ENCODE measurements around the gene ATP1A4. TPM values are rescaled to one million over a fixed set of nuclear protein-coding genes. Genes with fewer than 3 reads are reported as not detected.

Gene ATP1A4
- total and polyA plus RNA-seq, 2 of the 8 experiments (the other 6 are each of a cell fraction or from before 2014, with no cell fraction given) = 0.48 to 0.61 TPM

DNA sequence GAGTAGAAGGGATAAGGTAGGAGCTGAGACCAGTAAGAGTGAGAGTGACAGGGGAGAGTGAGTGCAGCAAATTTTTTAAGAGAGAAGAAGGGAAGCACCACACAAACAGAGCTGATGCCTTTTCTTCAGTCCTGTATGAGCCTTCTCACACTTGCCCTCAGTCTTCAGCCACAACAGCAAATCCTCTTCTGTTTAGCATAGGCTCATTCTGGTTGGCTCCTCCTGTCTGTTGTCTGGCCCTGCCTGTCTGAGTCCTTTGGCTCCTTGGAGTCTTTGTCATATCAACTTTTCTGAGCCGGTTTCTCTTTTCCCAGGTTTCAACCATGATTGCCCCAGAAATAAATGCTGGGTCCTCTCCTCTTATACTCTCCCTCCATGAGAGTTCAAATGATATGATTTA, 26.3 kb downstream of the ATP1A4 start:
- Histone ChIP-seq H4K91ac (replicated peaks; ENCODE audit: insufficient read length, low read length) (no peak overlapping the region), H3K4me3 (ENCODE audit: extremely low read depth in 1 of 4, insufficient read depth in 2 of 4, low read depth in 3 of 4, low read length in 4 of 4) (no peak overlapping the region), H3K56ac (replicated peaks; ENCODE audit: insufficient read length, low read depth, low read length) (no peak overlapping the region), H3K23me2 (ENCODE audit: low read depth, low read length) (no peaks in the 10 kb centered on the region; the same call in 1 of the 2 replicates), H3K79me1 (ENCODE audit: low read depth, low read length) (no peaks in the 10 kb centered on the region), H4K8ac (ENCODE audit: extremely low read depth, insufficient read depth, low read length) (no peak overlapping the region), H3K4me1 (replicated peaks in 1 of 4; ENCODE audit: control insufficient read depth in 3 of 4, insufficient read depth in 4 of 4, low read length in 3 of 4) (peaks cover 0 to 9% (median 0%) of the 10 kb centered on the region in 4 experiments; a peak in 2 of 7 replicates), H4K20me1 (replicated peaks in 1 of 2; ENCODE audit: control insufficient read depth in 1 of 2, insufficient read depth in 2 of 2, low read length in 2 of 2) (no peaks in the 10 kb centered on the region), H3K18ac (ENCODE audit: extremely low read depth, low read length) (no peak overlapping the region), H3K79me2 (ENCODE audit: control insufficient read depth in 1 of 2, insufficient read depth in 2 of 2, low read length in 2 of 2) (no peaks in the 10 kb centered on the region), H2BK20ac (ENCODE audit: low read length) (no peak overlapping the region; the same call in 1 of the 2 replicates), H2BK5ac (ENCODE audit: low read depth, low read length) (peak overlapping the region; percentile 21; the same call in 1 of the 2 replicates), H3K4me2 (ENCODE audit: insufficient read depth in 1 of 2, low read depth in 2 of 2, low read length in 2 of 2) (no peak overlapping the region), H2AK5ac (ENCODE audit: low read depth, low read length) (no peak overlapping the region), H3K23ac (ENCODE audit: insufficient read length) (no peak overlapping the region), H3K27me3 (replicated peaks in 1 of 4; ENCODE audit: control insufficient read depth in 3 of 4, extremely low read depth in 1 of 4, insufficient read depth in 3 of 4, low read length in 3 of 4) (no peaks in the 10 kb centered on the region; a peak in 1 of 7 replicates), H2BK12ac (ENCODE audit: low read depth, low read length) (no peak overlapping the region), H2AFZ (ENCODE audit: low read length) (peak overlapping the region; percentile 70), H3K9me3 (ENCODE audit: insufficient read depth in 2 of 2, low read depth in 1 of 2, low read length in 1 of 2) (no peaks in the 10 kb centered on the region), H3K14ac (ENCODE audit: insufficient read length) (no peak overlapping the region), H3K36me3 (ENCODE audit: control insufficient read depth in 2 of 4, insufficient read depth in 4 of 4, low read length in 3 of 4) (no peaks in the 10 kb centered on the region), H3K9ac (replicated peaks in 1 of 4; ENCODE audit: extremely low read depth in 1 of 4, low read depth in 3 of 4, low read length in 3 of 4) (no peak overlapping the region), H3K27ac (ENCODE audit: low read depth, low read length) (no peak overlapping the region), H2BK120ac (replicated peaks; ENCODE audit: low read depth, low read length) (no peak overlapping the region), H3K4ac (replicated peaks; ENCODE audit: insufficient read length, low read depth, low read length) (no peak overlapping the region), H4K5ac (ENCODE audit: insufficient read length, low read depth, low read length) (no peak overlapping the region), H2BK15ac (ENCODE audit: low read length) (no peak overlapping the region)
- FAIRE-seq (no peak), DNase-seq (ENCODE audit: low read depth in 1 of 2, low spot score in 2 of 2) (no peak)
- ChIA-PET POLR2A (ENCODE audit: partially characterized antibody) (interaction anchor here (0.9 to 1.6 kb wide), 3 partner anchors 15 to 28 kb away, joined by 3 read pairs; no protein-coding TSS in a partner anchor), CTCF (ENCODE audit: partially characterized antibody) (interaction anchor here (0.8 to 1.1 kb wide), 5 partner anchors 9 to 71 kb away, joined by 3 to 6 read pairs (median 4); no protein-coding TSS in a partner anchor)
- WGBS, 2 experiments (ENCODE audit: extremely low coverage in 1 of 2, insufficient coverage in 1 of 2, insufficient read length in 1 of 2, insufficient replicate concordance in 2 of 2, low coverage in 1 of 2, low lambda C conversion rate in 2 of 2, missing lambda C conversion rate in 1 of 2) = 90% methylated on average over 1 of the region's 1 CpG; no CpG with 5 or more reads in 1 of the 2 experiments
- no peak for TF ChIP-seq SIX5 (IDR thresholded peaks at IDR 0.05; ENCODE audit: low read depth, low read length)
- no peak for TF ChIP-seq GTF2F1 (IDR thresholded peaks at IDR 0.05; ENCODE audit: borderline replicate concordance, low read depth, low read length)
- no peak for TF ChIP-seq RNF2 (IDR thresholded peaks at IDR 0.05; ENCODE audit: borderline replicate concordance, low read depth, low read length, missing control alignments, poor library complexity, severe bottlenecking)
- no peak for TF ChIP-seq EZH2 (IDR thresholded peaks at IDR 0.05; ENCODE audit: low read depth, low read length, severe bottlenecking)
- no peak for TF ChIP-seq GABPA (IDR thresholded peaks at IDR 0.05; ENCODE audit: borderline replicate concordance, insufficient read depth, low read length)
- no peak for TF ChIP-seq CHD1 (IDR thresholded peaks at IDR 0.05; ENCODE audit: low read depth, low read length)
- TF ChIP-seq, protein P1, sequence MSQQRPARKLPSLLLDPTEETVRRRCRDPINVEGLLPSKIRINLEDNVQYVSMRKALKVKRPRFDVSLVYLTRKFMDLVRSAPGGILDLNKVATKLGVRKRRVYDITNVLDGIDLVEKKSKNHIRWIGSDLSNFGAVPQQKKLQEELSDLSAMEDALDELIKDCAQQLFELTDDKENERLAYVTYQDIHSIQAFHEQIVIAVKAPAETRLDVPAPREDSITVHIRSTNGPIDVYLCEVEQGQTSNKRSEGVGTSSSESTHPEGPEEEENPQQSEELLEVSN (IDR thresholded peaks at IDR 0.05) = no peak
